K562 (cell line): ENCODE results near the gene DISC1. TPM values are rescaled to one million over a fixed set of nuclear protein-coding genes. Genes with fewer than 3 reads are reported as not detected.

Source experiments
- ATAC-seq: fragments of 200-7000 bp; cut with Tn5 transposase; 3 replicates; pipeline ENCODE4 v1.9.1; 2020; ENCODE audit warnings: moderate library complexity
- BruUV-seq: library from RNA; stranded (reverse); fragments of 400-500 nt; replicated peaks from 2 replicates; lab custom pipeline; 2021; lab: Mats Ljungman, UMichigan
- CTCF ChIA-PET: fragments of 300-600 bp; formaldehyde crosslinking; extraction: SDS; loops from one replicate; lab custom pipeline; 2021; ENCODE audit warnings: low intra/inter-chr PET ratio; lab: Yijun Ruan, JAX
- POLR2A ChIA-PET: fragments of 300-600, 350-650 bp; sonication (Branson Sonifier 250); formaldehyde crosslinking; extraction: SDS; loops from one replicate; lab custom pipeline; 2021; ENCODE audit warnings: antibody characterized with exemption, inconsistent platforms; lab: Yijun Ruan, JAX
- DNase-seq, 4 experiments: peaks; one replicate each; pipeline versions ENCODE4 v3.0.0 to v3.0.0-alpha.2; 2011 to 2018; ENCODE audit warnings: low spot score in 3 of 4, mixed read lengths in 3 of 4; ENCODE audit errors: extremely low read depth in 1 of 4
- FAIRE-seq: peaks from 2 replicates; lab custom pipeline; 2011; peaks lifted over from hg19 to GRCh38; lab: Jason Lieb, UNC
- H2AFZ ChIP-seq: 2 replicates; pipeline ENCODE4 v1.6.0; 2011; ENCODE audit warnings: low read depth, low read length, control low read depth, inconsistent platforms
- H3K27ac ChIP-seq: fragments of 200-600 bp; 3 replicates; pipeline ENCODE4 v1.8.0; 2011; ENCODE audit warnings: low read depth, mild to moderate bottlenecking, control low read depth, inconsistent platforms, low read length, moderate library complexity, mixed read lengths; ENCODE audit errors: extremely low read depth
- H3K27me3 ChIP-seq, 2 experiments: fragments of 300-600 bp in 1 of 2; 2 replicates in 1 of 2; 3 replicates in 1 of 2; pipeline versions ENCODE4 v1.6.0 to v1.8.0; 2011; ENCODE audit warnings: inconsistent platforms in 2 of 2, low read length in 2 of 2, mild to moderate bottlenecking in 1 of 2, mixed read lengths in 1 of 2, moderate library complexity in 1 of 2; ENCODE audit not compliant: control insufficient read depth in 2 of 2, insufficient read depth in 2 of 2
- H3K36me3 ChIP-seq: fragments of 300-600 bp; 3 replicates; pipeline ENCODE4 v1.8.0; 2011; ENCODE audit warnings: mild to moderate bottlenecking, low read length, inconsistent platforms; ENCODE audit not compliant: control insufficient read depth, insufficient read depth
- H3K4me1 ChIP-seq, 2 experiments: fragments of 200-600 bp in 1 of 2; replicated peaks in 1 of 2; 2 replicates in 1 of 2; 3 replicates in 1 of 2; pipeline versions ENCODE4 v1.5.1 to v1.8.0; 2011; ENCODE audit warnings: inconsistent platforms in 2 of 2, low read length in 2 of 2, mild to moderate bottlenecking in 1 of 2, mixed read lengths in 1 of 2, moderate library complexity in 1 of 2; ENCODE audit not compliant: control insufficient read depth in 2 of 2, insufficient read depth in 2 of 2
- H3K4me2 ChIP-seq: 2 replicates; pipeline ENCODE4 v1.6.1; 2011; ENCODE audit warnings: low read length, control low read depth, inconsistent platforms, mixed read lengths; ENCODE audit not compliant: insufficient read depth
- H3K4me3 ChIP-seq: fragments of 200-600 bp; sonication (generic), shearing (Covaris generic); 2 replicates; pipeline ENCODE4 v1.5.1; 2016; ENCODE audit warnings: control low read depth, inconsistent platforms
- H3K79me2 ChIP-seq: fragments of 200-600 bp; 3 replicates; pipeline ENCODE4 v1.8.0; 2011; ENCODE audit warnings: low read length, inconsistent platforms; ENCODE audit not compliant: control insufficient read depth, insufficient read depth
- H3K9ac ChIP-seq, 2 experiments: 2 replicates each; pipeline versions ENCODE4 v1.6.0 to v1.6.1; 2011; ENCODE audit warnings: low read depth in 2 of 2, low read length in 2 of 2, control low read depth in 1 of 2, inconsistent platforms in 1 of 2, mild to moderate bottlenecking in 1 of 2, mixed read lengths in 1 of 2; ENCODE audit not compliant: insufficient read depth in 1 of 2
- H3K9me1 ChIP-seq: one replicate; pipeline ENCODE4 v1.6.0; 2011; ENCODE audit warnings: inconsistent platforms, mild to moderate bottlenecking, low read length, moderate library complexity; ENCODE audit not compliant: control insufficient read depth, insufficient read depth
- H3K9me3 ChIP-seq: replicated peaks from 2 replicates; pipeline ENCODE4 v1.5.1; 2011; ENCODE audit warnings: low read depth, low read length, inconsistent platforms; ENCODE audit not compliant: control insufficient read depth, insufficient read depth
- H4K20me1 ChIP-seq: replicated peaks from 2 replicates; pipeline ENCODE4 v1.6.1; 2011; ENCODE audit warnings: low read length, inconsistent platforms, mixed read lengths; ENCODE audit not compliant: control insufficient read depth, insufficient read depth
- BACH1 ChIP-seq: fragments of 200-800 bp; sonication (Bioruptor generic); IDR thresholded peaks from 2 replicates; pipeline ENCODE4 v1.6.1; 2016; ENCODE audit warnings: missing genetic modification characterization, missing compliant biosample characterization
- ELF1 ChIP-seq: fragments of 200-800 bp; sonication (Bioruptor generic); IDR thresholded peaks from 2 replicates; pipeline ENCODE4 v1.6.1; 2016; ENCODE audit warnings: missing genetic modification characterization, missing compliant biosample characterization
- ESRRB ChIP-seq: fragments of 250-450 bp; sonication (Bioruptor Pico); IDR thresholded peaks from 2 replicates; pipeline ENCODE4 v1.5.0; 2020; ENCODE audit warnings: mild to moderate bottlenecking, moderate library complexity, borderline replicate concordance
- HDAC2 ChIP-seq: fragments of 450-650 bp; IDR thresholded peaks from 2 replicates; pipeline ENCODE4 v1.6.1; 2016; ENCODE audit warnings: mild to moderate bottlenecking
- KAT2B ChIP-seq: IDR thresholded peaks from one replicate; pipeline ENCODE4 v1.6.1; 2012; ENCODE audit warnings: low read depth, mild to moderate bottlenecking, control low read depth, inconsistent platforms, low read length, moderate library complexity
- KDM1A ChIP-seq, 2 experiments: fragments of 450-650 bp; IDR thresholded peaks; 2 replicates each; pipeline ENCODE4 v1.6.1; 2016; ENCODE audit warnings: mild to moderate bottlenecking in 2 of 2
- NR4A1 ChIP-seq, 2 experiments: fragments of 250-450 bp in 1 of 2; fragments of 450-650 bp in 1 of 2; sonication (Bioruptor Pico) in 1 of 2; IDR thresholded peaks; 2 replicates each; pipeline versions ENCODE4 v1.4.0 to v1.6.1; 2016 to 2020; ENCODE audit warnings: mild to moderate bottlenecking in 2 of 2, missing compliant biosample characterization in 1 of 2, missing genetic modification characterization in 1 of 2, moderate library complexity in 1 of 2
- PML ChIP-seq: IDR thresholded peaks from 2 replicates; pipeline ENCODE4 v1.6.1; 2012; ENCODE audit warnings: low read length, inconsistent platforms
- RB1 ChIP-seq: fragments of 450-650 bp; IDR thresholded peaks from 2 replicates; pipeline ENCODE4 v1.6.1; 2017; ENCODE audit warnings: low read depth, mild to moderate bottlenecking
- SMARCA5 ChIP-seq: fragments of 450-650 bp; IDR thresholded peaks from 2 replicates; pipeline ENCODE4 v1.6.1; 2016
- TAF15 ChIP-seq: fragments of 200-400 bp; formaldehyde crosslinking; IDR thresholded peaks from 2 replicates; pipeline ENCODE4 v1.6.1; 2017; ENCODE audit warnings: mild to moderate bottlenecking, low read depth, low read length, moderate library complexity
- THAP12 ChIP-seq: fragments of 250-450 bp; sonication (Bioruptor Pico); IDR thresholded peaks from 2 replicates; pipeline ENCODE4 v1.9.0; 2021; ENCODE audit warnings: mild to moderate bottlenecking, inconsistent platforms
- U2AF1 ChIP-seq: fragments of 200-400 bp; formaldehyde crosslinking; optimal IDR thresholded peaks from 2 replicates; pipeline ENCODE3; 2017; ENCODE audit warnings: mild to moderate bottlenecking, low read depth, low read length, moderate library complexity
- ZNF212 ChIP-seq: fragments of 450-650 bp; formaldehyde crosslinking; IDR thresholded peaks from 2 replicates; pipeline ENCODE4 v1.4.0; 2020; ENCODE audit warnings: mild to moderate bottlenecking
- ZNF280A ChIP-seq: fragments of 450-650 bp; IDR thresholded peaks from 2 replicates; pipeline ENCODE4 v1.6.1; 2018; ENCODE audit warnings: mild to moderate bottlenecking, low read depth; ENCODE audit not compliant: partially characterized antibody
- ZNF449 ChIP-seq: fragments of 250-450 bp; sonication (Bioruptor Pico); IDR thresholded peaks from 2 replicates; pipeline ENCODE4 v1.8.0; 2022; ENCODE audit warnings: moderate library complexity, mild to moderate bottlenecking, inconsistent platforms
- ZNF668 ChIP-seq: fragments of 250-450 bp; sonication (Bioruptor Pico); IDR thresholded peaks from 2 replicates; pipeline ENCODE4 v1.8.0; 2022; ENCODE audit warnings: mild to moderate bottlenecking, inconsistent platforms
- ZNF707 ChIP-seq: fragments of 250-450 bp; sonication (Bioruptor Pico); conservative IDR thresholded peaks from 2 replicates; pipeline ENCODE4 v1.8.0; 2022; ENCODE audit warnings: inconsistent platforms, mild to moderate bottlenecking, moderate library complexity
- WGBS: fragments of 100-300 bp; shearing (Covaris generic); methylation state at CpG from one replicate; pipeline ENCODE4 v1.1.6; 2016; ENCODE audit warnings: low coverage, mixed read lengths; ENCODE audit not compliant: insufficient coverage; ENCODE audit errors: missing lambda C conversion rate; 5-methylcytosine and 5-hydroxymethylcytosine counted together
- in situ Hi-C: fragments of 300-500 bp; cut with MboI; formaldehyde crosslinking; loops from 4 replicates; pipeline ENCODE4 v1.15.0; 2018; ENCODE audit warnings: inconsistent platforms, mixed read lengths
- intact Hi-C: fragments of 100-400 bp; cut with micrococcal nuclease; formaldehyde crosslinking; loops from 2 replicates; pipeline ENCODE4 v1.14.2; 2022
- polyA plus RNA-seq, 8 experiments: library from polyadenylated mRNA; depleted of rRNA in 4 of 8; stranded (reverse) in 5 of 8; unstranded in 3 of 8; fragments of >200 nt; fragmentation: Nextera tagmentation in 2 of 8; fragmentation: Illumina TruSeq in 1 of 8; extraction: Ambion mirVana in 2 of 8; extraction: Trizol in 1 of 8; gene quantifications; 2 replicates each; pipeline versions ENCODE4 v1.2.1 to v1.2.3, GENCODE V29; 2011 to 2014; ENCODE audit warnings: inconsistent platforms in 1 of 8, missing spikeins in 1 of 8
- total RNA-seq, 7 experiments: library from RNA; depleted of rRNA in 6 of 7; stranded (reverse); fragments of >200 nt in 6 of 7; fragmentation: Illumina TruSeq in 2 of 7; extraction: Trizol in 2 of 7; gene quantifications; 2 replicates each; pipeline versions ENCODE4 v1.2.1 to v1.2.3, GENCODE V29; 2011 to 2021; ENCODE audit warnings: low replicate concordance in 1 of 7
- TF ChIP-seq, protein P1 (sequence below): sonication (generic); formaldehyde crosslinking; IDR thresholded peaks from 2 replicates; pipeline ENCODE4 v1.8.1; 2023; ENCODE audit warnings: mild to moderate bottlenecking, missing genetic modification reagents

DISC1 gene
- total and polyA plus RNA-seq, 9 of the 15 experiments (the other 6 are each of a cell fraction or from before 2014, with no cell fraction given): 0.01 to 0.11 (median 0.08) TPM; not detected in 1

GRCh38 chr1:231702804-231703203, 76.2 kb downstream of the DISC1 start:
- intact Hi-C loops (no loop called here), in situ Hi-C loops (no loop called here)
- no peaks in the 10 kb centered on the region for H3K9me3 ChIP-seq
- H3K27ac ChIP-seq: no peak overlapping the region
- WGBS: 0% methylated on average over 1 of the region's 1 CpG
- CTCF ChIA-PET: no interaction called here
- no peaks in the 10 kb centered on the region for H3K4me1 ChIP-seq
- H3K4me2 ChIP-seq: no peak overlapping the region
- FAIRE-seq (no peak), ATAC-seq (no peak), DNase-seq (no peak)
- H3K9ac ChIP-seq: no peak overlapping the region
- H2AFZ ChIP-seq: no peak overlapping the region
- H3K4me3 ChIP-seq: no peak overlapping the region
- no peaks in the 10 kb centered on the region for H3K79me2 ChIP-seq
- H4K20me1 ChIP-seq: no peaks in the 10 kb centered on the region
- H3K36me3 ChIP-seq: no peaks in the 10 kb centered on the region
- TF ChIP-seq THAP12 (CRISPR knock-in tag) (no peak), ZNF668 (CRISPR knock-in tag) (no peak), KDM1A (IDR thresholded peaks at IDR 0.05) (no peak), RB1 (no peak), U2AF1 (no peak), ZNF212 (CRISPR knock-in tag) (no peak), KAT2B (no peak), ZNF449 (CRISPR knock-in tag) (no peak), ELF1 (tag) (no peak), BACH1 (tag) (no peak), TAF15 (no peak), SMARCA5 (no peak), ESRRB (CRISPR knock-in tag) (no peak), NR4A1 (CRISPR knock-in tag; IDR thresholded peaks at IDR 0.05) (no peak), NR4A1 (tag; IDR thresholded peaks at IDR 0.05) (no peak), ZNF707 (CRISPR knock-in tag) (no peak), ZNF280A (no peak), HDAC2 (no peak), PML (no peak)
- TF ChIP-seq, protein P1, sequence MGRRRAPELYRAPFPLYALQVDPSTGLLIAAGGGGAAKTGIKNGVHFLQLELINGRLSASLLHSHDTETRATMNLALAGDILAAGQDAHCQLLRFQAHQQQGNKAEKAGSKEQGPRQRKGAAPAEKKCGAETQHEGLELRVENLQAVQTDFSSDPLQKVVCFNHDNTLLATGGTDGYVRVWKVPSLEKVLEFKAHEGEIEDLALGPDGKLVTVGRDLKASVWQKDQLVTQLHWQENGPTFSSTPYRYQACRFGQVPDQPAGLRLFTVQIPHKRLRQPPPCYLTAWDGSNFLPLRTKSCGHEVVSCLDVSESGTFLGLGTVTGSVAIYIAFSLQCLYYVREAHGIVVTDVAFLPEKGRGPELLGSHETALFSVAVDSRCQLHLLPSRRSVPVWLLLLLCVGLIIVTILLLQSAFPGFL: no peak
- H3K9me1 ChIP-seq: no peaks in the 10 kb centered on the region
- BruUV-seq: no TSS peak
- H3K27me3 ChIP-seq: peaks cover 0 to 4% of the 10 kb centered on the region in 2 experiments; a peak in 1 of 5 replicates
- POLR2A ChIA-PET: no interaction called here
